Adipocyte (in vitro differentiated cells): ENCODE data around the gene NT5E.

ENCODE experiments used
- DNase-seq: peaks from one replicate; pipeline ENCODE4 v3.0.0-alpha.2; 2015; ENCODE audit warnings: low read depth
- H3K27me3 ChIP-seq: replicated peaks from 2 replicates; pipeline ENCODE4 v1.7.0; 2013; ENCODE audit warnings: mild to moderate bottlenecking, low read length, moderate library complexity; ENCODE audit not compliant: control insufficient read depth, insufficient read depth
- H3K36me3 ChIP-seq: 2 replicates; pipeline ENCODE4 v1.7.0; 2013; ENCODE audit warnings: low read length, mild to moderate bottlenecking, moderate library complexity; ENCODE audit not compliant: control insufficient read depth, insufficient read depth, severe bottlenecking
- H3K4me1 ChIP-seq: 2 replicates; pipeline ENCODE4 v1.7.0; 2013; ENCODE audit warnings: mild to moderate bottlenecking, low read length, moderate library complexity; ENCODE audit not compliant: control insufficient read depth, insufficient read depth
- H3K4me3 ChIP-seq: 2 replicates; pipeline ENCODE4 v1.7.0; 2013; ENCODE audit warnings: mild to moderate bottlenecking, low read length, moderate library complexity
- H3K9ac ChIP-seq: 2 replicates; pipeline ENCODE4 v1.7.0; 2013; ENCODE audit warnings: mild to moderate bottlenecking, low read length, moderate library complexity
- H3K9me3 ChIP-seq: 2 replicates; pipeline ENCODE4 v1.7.0; 2013; ENCODE audit warnings: mild to moderate bottlenecking, low read length, moderate library complexity; ENCODE audit not compliant: control insufficient read depth

NT5E gene

DNA sequence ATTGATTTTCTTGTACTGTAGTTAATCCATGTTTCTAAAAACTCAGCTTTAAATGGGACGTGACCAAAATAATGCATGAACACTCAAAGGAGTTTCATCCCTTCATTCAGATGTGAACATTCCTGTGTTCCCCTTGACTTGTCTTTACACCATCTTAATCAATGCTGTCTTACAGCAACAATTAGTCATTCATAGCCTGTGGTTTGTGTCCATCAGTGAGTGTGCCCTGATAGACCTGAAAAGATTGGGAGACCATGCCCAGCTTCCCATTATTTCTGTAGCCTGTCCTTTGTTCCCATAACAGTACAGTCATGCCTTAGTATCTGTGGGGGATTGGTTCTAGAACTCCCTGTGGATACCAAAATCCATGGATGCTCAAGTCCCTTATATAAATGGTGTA is 23.9 kb downstream of the NT5E start:
- Histone ChIP-seq H3K36me3 (peaks cover 17% of the 10 kb centered on the region), H3K27me3 (no peaks in the 10 kb centered on the region), H3K4me1 (peaks cover 6% of the 10 kb centered on the region), H3K9ac (no peak overlapping the region), H3K4me3 (no peak overlapping the region), H3K9me3 (no peaks in the 10 kb centered on the region)
- DNase-seq, result no peak

DNA sequence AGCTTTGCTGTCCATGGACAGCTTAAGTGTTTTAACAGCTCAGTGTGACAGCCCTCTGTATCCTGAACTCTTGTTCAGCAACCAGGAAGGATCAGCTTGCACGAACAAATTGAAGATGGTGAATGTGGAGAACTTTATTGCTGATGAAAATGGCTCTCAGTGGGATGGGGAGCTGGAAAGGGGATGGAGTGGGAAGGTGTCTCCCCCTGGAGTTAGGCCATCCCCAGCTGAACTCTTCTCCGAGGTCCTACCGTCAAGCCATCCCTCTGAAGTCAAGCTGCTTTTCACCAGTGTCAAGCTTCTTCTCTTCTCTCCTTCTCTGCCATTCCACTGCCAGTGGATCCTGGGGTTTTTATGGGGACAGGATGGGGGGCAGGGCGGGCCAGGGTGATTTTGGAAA is 26.6 kb downstream of the NT5E start:
- Histone ChIP-seq H3K4me3 (no peak overlapping the region), H3K36me3 (peaks cover 17% of the 10 kb centered on the region), H3K9me3 (no peaks in the 10 kb centered on the region), H3K27me3 (no peaks in the 10 kb centered on the region), H3K9ac (no peak overlapping the region), H3K4me1 (no peaks in the 10 kb centered on the region)
- DNase-seq, result no peak

DNA sequence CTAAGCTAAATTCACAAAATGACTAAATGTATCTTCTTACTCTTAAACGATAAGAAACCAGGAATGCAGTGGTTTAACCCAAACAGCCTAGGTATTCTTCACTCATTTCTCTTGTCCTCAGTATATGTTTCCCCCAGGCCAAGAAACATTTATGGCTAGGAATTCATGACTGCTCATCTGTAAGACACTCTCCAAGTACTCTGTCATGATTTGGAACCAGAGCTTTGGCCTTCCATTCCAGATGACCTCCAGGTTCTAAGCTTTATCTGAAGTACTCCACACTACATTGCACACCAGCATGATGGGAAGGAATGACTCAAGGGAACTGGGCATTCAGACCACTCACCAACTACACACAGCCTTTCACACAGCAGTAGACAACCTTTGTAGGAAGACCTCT is 29.3 kb downstream of the NT5E start:
- Histone ChIP-seq H3K9me3 (no peaks in the 10 kb centered on the region), H3K4me3 (no peak overlapping the region)
- no peak for DNase-seq

DNA sequence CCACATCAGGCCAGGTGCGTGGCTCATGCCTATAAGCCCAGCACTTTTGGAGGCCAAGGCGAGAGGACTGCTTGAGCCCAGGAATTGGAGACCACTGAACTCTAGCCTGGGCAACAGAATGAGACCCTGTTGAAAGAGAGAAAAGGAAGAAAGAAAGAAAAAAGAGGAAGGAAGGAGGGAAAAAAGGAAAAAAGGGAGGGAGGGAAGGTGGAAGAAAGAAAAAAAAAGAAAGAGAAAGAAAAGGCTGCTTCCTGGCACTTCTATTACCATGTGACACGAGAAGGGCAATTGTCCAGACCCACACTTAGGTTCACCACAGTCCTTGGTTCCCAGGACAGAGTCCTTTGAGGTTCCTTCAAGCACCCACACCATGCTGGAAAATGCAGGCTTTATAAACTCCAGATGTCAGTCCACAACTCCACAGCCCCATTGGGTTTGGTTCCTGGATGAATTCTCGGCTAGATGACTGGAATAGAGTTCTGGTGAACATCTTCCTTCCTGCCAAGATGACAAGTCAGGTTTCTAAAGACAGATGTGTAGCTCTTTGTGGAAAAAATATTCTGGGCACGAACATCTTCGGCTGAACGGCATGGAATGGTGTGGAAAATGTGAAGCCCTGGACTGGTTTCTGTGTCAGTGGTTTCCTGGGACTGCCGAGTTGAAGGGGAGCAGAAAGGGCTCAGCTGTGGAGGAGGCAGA is 32.5 kb downstream of the NT5E start:
- DNase-seq, result peak; percentile 48
- peaks cover 15% of the 10 kb centered on the region for H3K36me3 ChIP-seq
- no peaks in the 10 kb centered on the region for H3K27me3 ChIP-seq
- H3K4me1 ChIP-seq, result peaks cover 13% of the 10 kb centered on the region
- peak overlapping the region; percentile 67 for H3K4me3 ChIP-seq
- no peaks in the 10 kb centered on the region for H3K9me3 ChIP-seq
- peak overlapping the region; percentile 52 for H3K9ac ChIP-seq

More for the DNA sequence above, 29.3 kb downstream of the NT5E start:
- Histone ChIP-seq H3K9ac (no peak overlapping the region), H3K27me3 (no peaks in the 10 kb centered on the region), H3K36me3 (peaks cover 14% of the 10 kb centered on the region), H3K4me1 (peaks cover 13% of the 10 kb centered on the region)

DNA sequence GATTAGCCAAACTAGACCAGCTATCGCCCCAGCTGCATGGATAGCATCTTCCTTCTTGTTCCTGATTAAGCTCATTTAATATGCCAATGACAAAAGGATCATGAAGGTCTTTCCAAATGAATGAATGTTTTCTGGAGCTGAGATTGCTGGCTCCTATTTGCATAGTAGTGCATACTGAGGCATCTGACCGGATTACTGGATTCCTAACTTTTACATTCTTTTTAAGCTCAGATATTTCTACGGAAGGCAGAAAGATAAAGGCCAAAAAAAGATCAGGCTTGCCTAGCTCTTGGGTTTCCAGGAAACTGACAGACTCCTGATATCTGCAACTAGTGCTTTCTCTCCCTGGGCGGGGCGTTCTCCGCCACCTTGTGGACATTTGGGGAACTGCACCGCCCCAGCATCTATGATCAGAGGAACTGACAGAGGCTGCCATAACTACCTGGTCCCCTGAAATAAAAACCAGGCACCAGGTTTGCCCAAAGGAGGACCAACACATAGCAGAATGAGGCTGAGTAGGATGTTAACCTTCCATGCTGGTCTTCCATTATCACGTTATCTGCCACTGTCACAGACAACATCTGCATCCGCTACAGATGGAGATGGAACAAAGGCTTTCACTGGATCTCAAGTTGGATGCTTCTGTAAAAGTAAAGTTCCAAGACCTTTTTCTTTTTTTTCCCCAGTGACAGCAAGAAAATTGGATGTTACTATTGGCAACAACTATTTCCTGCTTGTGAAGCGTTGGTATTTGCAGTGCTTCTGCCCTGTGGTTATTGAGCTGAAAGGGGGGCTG is 33.2 kb downstream of the NT5E start:
- H3K4me3 ChIP-seq, result peak overlapping the region; percentile 67
- DNase-seq, result peak; percentile 89
- H3K4me1 ChIP-seq, result peaks cover 13% of the 10 kb centered on the region
- no peaks in the 10 kb centered on the region for H3K27me3 ChIP-seq
- H3K36me3 ChIP-seq, result peaks cover 15% of the 10 kb centered on the region
- no peaks in the 10 kb centered on the region for H3K9me3 ChIP-seq
- H3K9ac ChIP-seq, result peak overlapping the region; percentile 52

DNA sequence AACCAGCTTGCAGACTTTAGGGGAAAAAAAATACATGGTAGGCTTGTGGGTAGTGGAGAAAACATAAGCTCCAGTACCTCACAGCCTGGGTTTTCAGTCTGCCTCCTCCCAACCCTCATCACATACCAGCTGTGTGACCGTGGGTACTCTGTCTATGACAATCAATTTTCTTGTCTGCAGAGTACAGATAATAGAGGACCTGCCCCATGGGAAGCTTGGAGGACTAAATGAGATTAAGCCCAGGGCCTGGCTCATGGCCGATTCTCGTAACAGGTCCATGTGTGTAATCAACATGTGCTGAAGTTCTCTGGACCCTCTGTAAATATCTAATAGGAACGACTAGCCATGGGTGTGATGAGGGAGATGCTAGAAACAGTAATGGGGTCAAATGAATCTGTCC is 34.0 kb downstream of the NT5E start:
- H3K27me3 ChIP-seq, result no peaks in the 10 kb centered on the region
- DNase-seq, result no peak

DNA sequence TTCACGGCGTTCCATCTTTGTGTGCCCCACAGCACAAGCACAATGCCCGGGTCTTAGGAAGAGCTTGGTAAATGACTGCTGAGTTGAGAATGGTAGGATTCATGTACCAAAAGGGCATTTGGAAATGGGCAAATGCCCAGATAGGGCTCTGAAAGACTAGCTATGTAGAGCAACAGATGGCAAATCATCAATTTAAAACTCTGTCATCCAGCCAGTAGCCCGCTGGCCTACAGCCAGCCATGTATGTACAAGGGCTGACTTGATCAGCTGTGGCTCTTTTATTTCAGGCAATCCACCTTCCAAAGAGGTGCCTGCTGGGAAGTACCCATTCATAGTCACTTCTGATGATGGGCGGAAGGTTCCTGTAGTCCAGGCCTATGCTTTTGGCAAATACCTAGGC is 35.1 kb downstream of the NT5E start:
- Histone ChIP-seq H3K9me3 (no peaks in the 10 kb centered on the region), H3K27me3 (no peaks in the 10 kb centered on the region), H3K9ac (no peak overlapping the region), H3K4me3 (no peak overlapping the region), H3K36me3 (peaks cover 25% of the 10 kb centered on the region), H3K4me1 (peaks cover 13% of the 10 kb centered on the region)
- DNase-seq, result no peak

More for the DNA sequence above, 34.0 kb downstream of the NT5E start:
- H3K4me1 ChIP-seq, result peaks cover 13% of the 10 kb centered on the region
- no peaks in the 10 kb centered on the region for H3K9me3 ChIP-seq
- no peak overlapping the region for H3K9ac ChIP-seq
- H3K36me3 ChIP-seq, result peaks cover 17% of the 10 kb centered on the region
- no peak overlapping the region for H3K4me3 ChIP-seq

DNA sequence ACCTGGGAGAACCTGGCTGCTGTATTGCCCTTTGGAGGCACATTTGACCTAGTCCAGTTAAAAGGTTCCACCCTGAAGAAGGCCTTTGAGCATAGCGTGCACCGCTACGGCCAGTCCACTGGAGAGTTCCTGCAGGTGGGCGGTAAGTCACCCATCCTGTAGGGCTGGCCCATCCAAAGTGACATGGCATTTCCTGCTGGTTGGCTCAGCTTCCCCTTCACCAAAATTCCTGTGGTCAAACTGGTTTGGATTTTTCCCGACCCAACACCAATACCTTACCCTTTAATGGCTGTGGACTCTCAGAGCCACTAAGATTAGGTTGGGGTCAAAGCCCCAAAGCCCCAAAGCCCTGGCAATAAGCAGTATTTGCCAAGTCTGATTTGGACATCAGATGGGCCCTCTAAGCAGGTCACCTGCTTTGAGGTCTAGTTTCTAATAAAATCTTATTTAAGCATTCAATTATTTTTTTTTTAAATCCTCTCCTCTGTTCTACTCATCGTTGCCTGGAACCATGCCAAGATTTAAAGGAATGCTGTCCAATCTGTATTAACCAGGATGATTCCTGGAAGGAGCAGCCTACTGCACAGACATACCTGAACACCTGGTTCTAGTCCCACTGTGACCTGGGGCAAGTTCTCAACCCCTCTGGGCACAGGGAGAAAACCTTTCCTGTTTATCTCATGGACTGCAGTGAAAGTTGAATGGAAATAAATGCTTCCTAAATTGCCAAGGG is 40.8 kb downstream of the NT5E start:
- no peak for DNase-seq
- Histone ChIP-seq H3K4me3 (no peak overlapping the region), H3K9ac (no peak overlapping the region), H3K9me3 (no peaks in the 10 kb centered on the region), H3K4me1 (peaks cover 16% of the 10 kb centered on the region), H3K36me3 (peaks cover 46% of the 10 kb centered on the region), H3K27me3 (no peaks in the 10 kb centered on the region)

DNA sequence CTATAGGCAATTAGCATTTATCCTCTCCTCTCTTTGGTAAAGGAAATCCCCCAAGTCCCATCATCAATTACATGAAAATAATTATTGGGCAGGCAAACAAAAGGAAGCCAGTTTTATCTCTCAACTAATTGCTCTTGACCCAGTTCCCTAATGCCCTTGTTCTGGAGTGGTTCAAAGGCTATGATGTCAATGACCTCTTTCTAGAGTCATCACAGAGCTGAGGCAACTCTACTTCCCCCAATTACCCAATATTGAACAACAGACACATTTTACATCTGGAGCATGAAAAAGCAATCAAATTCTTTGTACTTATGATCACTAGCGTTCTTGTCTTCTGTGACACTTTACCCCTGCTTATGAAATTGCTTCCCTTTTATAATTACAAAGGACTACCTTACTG is 43.5 kb downstream of the NT5E start:
- Histone ChIP-seq H3K9me3 (no peaks in the 10 kb centered on the region), H3K27me3 (no peaks in the 10 kb centered on the region), H3K4me3 (no peak overlapping the region), H3K4me1 (peaks cover 16% of the 10 kb centered on the region), H3K36me3 (peaks cover 32% of the 10 kb centered on the region), H3K9ac (no peak overlapping the region)
- DNase-seq, result no peak

DNA sequence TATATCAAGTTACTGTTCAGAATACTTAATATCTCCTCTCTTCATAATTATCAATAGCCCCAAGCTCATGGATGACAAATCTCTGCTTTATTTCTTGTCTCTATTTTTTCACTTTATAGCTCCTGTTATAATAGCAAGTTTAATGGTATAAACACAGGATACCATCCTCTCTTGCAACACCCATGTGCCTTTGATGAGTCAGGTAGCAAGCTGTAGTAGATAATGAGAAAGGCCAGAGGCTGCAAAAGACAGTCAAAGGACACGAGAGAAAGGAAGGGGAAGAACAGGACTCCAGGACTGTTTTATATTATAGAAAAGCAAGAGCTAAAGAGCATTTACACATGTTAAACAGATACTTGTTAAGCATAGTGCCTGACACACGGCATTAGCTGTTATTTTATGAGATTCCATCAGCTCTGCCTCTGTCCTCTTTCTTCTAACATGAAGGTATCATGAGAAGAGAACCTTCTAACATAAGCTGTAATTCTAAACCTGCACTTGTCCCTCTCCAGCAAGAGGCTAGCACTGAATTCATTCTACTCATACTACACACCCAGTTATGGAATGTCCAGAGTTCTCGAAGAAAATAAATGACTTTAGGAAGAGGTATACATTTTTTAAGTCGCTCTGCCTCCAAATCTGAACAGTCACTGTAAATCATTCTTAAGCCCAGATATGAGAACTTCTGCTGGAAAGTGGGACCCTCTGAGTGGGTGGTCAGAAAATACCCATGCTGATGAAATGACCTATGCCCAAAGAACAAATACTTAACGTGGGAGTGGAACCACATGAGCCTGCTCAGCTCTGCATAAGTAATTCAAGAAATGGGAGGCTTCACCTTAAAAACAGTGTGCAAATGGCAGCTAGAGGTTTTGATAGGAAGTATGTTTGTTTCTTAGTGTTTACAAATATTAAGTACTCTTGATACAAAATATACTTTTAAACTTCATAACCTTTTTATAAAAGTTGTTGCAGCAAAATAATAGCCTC is 45.0 kb downstream of the NT5E start:
- H3K9ac ChIP-seq, result no peak overlapping the region
- H3K36me3 ChIP-seq, result peaks cover 26% of the 10 kb centered on the region
- peak; percentile 49 for DNase-seq
- no peak overlapping the region for H3K4me3 ChIP-seq
- peaks cover 16% of the 10 kb centered on the region for H3K4me1 ChIP-seq
- H3K27me3 ChIP-seq, result no peaks in the 10 kb centered on the region
- no peaks in the 10 kb centered on the region for H3K9me3 ChIP-seq
